GM11168 (cell line): Measurements from ENCODE around the gene MORN4.
"Not testable (repeated sequence)": the region's sequence is repeated elsewhere in the genome, so short reads cannot be mapped to it uniquely, and the experiment has no call there.

Experiments
- in situ Hi-C: fragments of 300-500 bp; cut with MboI; formaldehyde crosslinking; loops from one replicate; pipeline ENCODE4 v1.12.0; 2022; ENCODE audit warnings: low sequenced_read_pairs; ENCODE audit not compliant: unreplicated experiment

MORN4 gene

GRCh38 chr10:97576487-97576886, 56.8 kb downstream of the MORN4 start:
- in situ Hi-C loops: not testable (repeated sequence)

- in situ Hi-C loops: no loop called here
Measured at GRCh38 chr10:97575127-97575668, 58.1 kb downstream of the MORN4 start.

- in situ Hi-C loops: no loop called here
Measured at GRCh38 chr10:97574374-97575126, 58.8 kb downstream of the MORN4 start.

GRCh38 chr10:97573672-97574071, 59.6 kb downstream of the MORN4 start:
- in situ Hi-C loops: no loop called here

- in situ Hi-C loops: no loop called here
Measured at GRCh38 chr10:97573021-97573420, 60.3 kb downstream of the MORN4 start.

GRCh38 chr10:97572214-97572989, 60.9 kb downstream of the MORN4 start, which contains the start of gene ANKRD2:
Gene ANKRD2, plus strand, starts transcription at chr10:97572779. Its CDS starts 10 bp downstream, at chr10:97572789.
- in situ Hi-C loops: no loop called here

- in situ Hi-C loops: no loop called here
Measured at GRCh38 chr10:97571622-97572021, 61.7 kb downstream of the MORN4 start.

- in situ Hi-C loops: no loop called here
Measured at GRCh38 chr10:97570789-97571471, 62.4 kb downstream of the MORN4 start.

- in situ Hi-C loops: no loop called here
Measured at GRCh38 chr10:97570146-97570788, 63.0 kb downstream of the MORN4 start.

GRCh38 chr10:97567891-97568290, 65.4 kb downstream of the MORN4 start:
- in situ Hi-C loops: no loop called here

GRCh38 chr10:97566336-97566996, 66.8 kb downstream of the MORN4 start:
- in situ Hi-C loops: no loop called here

- in situ Hi-C loops: no loop called here
Measured at GRCh38 chr10:97564776-97565175, 68.5 kb downstream of the MORN4 start.
